K562 (cell line): ENCODE measurements around the gene ITGAL. TPM values are rescaled to one million over a fixed set of nuclear protein-coding genes. Genes with fewer than 3 reads are reported as not detected.
A peak's percentile ranks its signal among the peaks of the same experiment; 100 is the strongest.

Experiments
- ARID2 ChIP-seq: fragments of 450-650 bp; IDR thresholded peaks from 2 replicates; pipeline ENCODE4 v1.6.1; 2017; ENCODE audit warnings: antibody characterized with exemption, mild to moderate bottlenecking
- CCNT2 ChIP-seq: IDR thresholded peaks from 2 replicates; pipeline ENCODE4 v1.6.1; 2011; ENCODE audit warnings: borderline replicate concordance, low read depth, mild to moderate bottlenecking, moderate library complexity, mixed read lengths, low read length; ENCODE audit not compliant: insufficient read length; ENCODE audit errors: extremely low read depth
- DIDO1 ChIP-seq: fragments of 450-650 bp; IDR thresholded peaks from 2 replicates; pipeline ENCODE4 v1.6.1; 2016; ENCODE audit warnings: low read depth, missing biosample characterization, missing genetic modification characterization
- KLF13 ChIP-seq: fragments of 450-650 bp; IDR thresholded peaks from 2 replicates; pipeline ENCODE4 v1.6.1; 2016; ENCODE audit warnings: missing genetic modification characterization, low read depth, mild to moderate bottlenecking, missing compliant biosample characterization, moderate library complexity, borderline replicate concordance
- MAFF ChIP-seq: IDR thresholded peaks from 2 replicates; pipeline ENCODE4 v1.6.1; 2012; ENCODE audit warnings: low read length, improper control_type of control experiment
- RBM34 ChIP-seq: fragments of 200-400 bp; formaldehyde crosslinking; IDR thresholded peaks from 2 replicates; pipeline ENCODE4 v1.6.1; 2018; ENCODE audit warnings: low read length, borderline replicate concordance; ENCODE audit not compliant: insufficient read depth
- TAL1 ChIP-seq: fragments of 450-650 bp; IDR thresholded peaks from 2 replicates; pipeline ENCODE4 v1.6.1; 2016; ENCODE audit warnings: mild to moderate bottlenecking
- TFAP4 ChIP-seq: sonication (generic); formaldehyde crosslinking; IDR thresholded peaks from 2 replicates; pipeline ENCODE4 v1.8.0; 2022; ENCODE audit warnings: missing genetic modification reagents, mild to moderate bottlenecking, moderate library complexity, borderline replicate concordance
- TSC22D4 ChIP-seq: fragments of 450-650 bp; IDR thresholded peaks from 2 replicates; pipeline ENCODE4 v1.6.1; 2016; ENCODE audit warnings: missing genetic modification characterization, missing biosample characterization, control low read depth
- ZNF12 ChIP-seq: sonication (generic); formaldehyde crosslinking; IDR thresholded peaks from 2 replicates; pipeline ENCODE4 v1.4.0; 2020; ENCODE audit warnings: mild to moderate bottlenecking, missing genetic modification reagents
- ZNF347 ChIP-seq: fragments of 450-650 bp; formaldehyde crosslinking; IDR thresholded peaks from 2 replicates; pipeline ENCODE4 v1.4.0; 2020; ENCODE audit warnings: low read depth, mild to moderate bottlenecking, moderate library complexity
- ZNF561 ChIP-seq: fragments of 450-650 bp; formaldehyde crosslinking; conservative IDR thresholded peaks from 2 replicates; pipeline ENCODE4 v1.4.0; 2020; ENCODE audit warnings: mild to moderate bottlenecking, moderate library complexity
- ZSCAN32 ChIP-seq: fragments of 450-650 bp; formaldehyde crosslinking; IDR thresholded peaks from 2 replicates; pipeline ENCODE4 v1.4.0; 2020; ENCODE audit warnings: mild to moderate bottlenecking, moderate library complexity
- polyA plus RNA-seq, 8 experiments: library from polyadenylated mRNA; depleted of rRNA in 4 of 8; stranded (reverse) in 5 of 8; unstranded in 3 of 8; fragments of >200 nt; fragmentation: Nextera tagmentation in 2 of 8; fragmentation: Illumina TruSeq in 1 of 8; extraction: Ambion mirVana in 2 of 8; extraction: Trizol in 1 of 8; gene quantifications; 2 replicates each; pipeline versions ENCODE4 v1.2.1 to v1.2.3, GENCODE V29; 2011 to 2014; ENCODE audit warnings: inconsistent platforms in 1 of 8, missing spikeins in 1 of 8
- total RNA-seq, 7 experiments: library from RNA; depleted of rRNA in 6 of 7; stranded (reverse); fragments of >200 nt in 6 of 7; fragmentation: Illumina TruSeq in 2 of 7; extraction: Trizol in 2 of 7; gene quantifications; 2 replicates each; pipeline versions ENCODE4 v1.2.1 to v1.2.3, GENCODE V29; 2011 to 2021; ENCODE audit warnings: low replicate concordance in 1 of 7
- TF ChIP-seq, protein P1 (sequence below): fragments of 250-450 bp; sonication (Bioruptor Pico); IDR thresholded peaks from 2 replicates; pipeline ENCODE4 v1.8.0; 2021; ENCODE audit warnings: moderate library complexity, mild to moderate bottlenecking, inconsistent platforms
- TF ChIP-seq, protein P2 (sequence below): sonication (generic); formaldehyde crosslinking; IDR thresholded peaks from 2 replicates; pipeline ENCODE4 v1.8.1; 2023; ENCODE audit warnings: mild to moderate bottlenecking, missing genetic modification reagents
- TF ChIP-seq, protein P3 (sequence below): IDR thresholded peaks from 3 replicates; pipeline ENCODE4 v1.6.1; 2011; ENCODE audit warnings: borderline replicate concordance, mild to moderate bottlenecking; ENCODE audit not compliant: insufficient read length, insufficient read depth

ITGAL gene
- total and polyA plus RNA-seq, 9 of the 15 experiments (the other 6 are each of a cell fraction or from before 2014, with no cell fraction given), result 0.01 to 0.53 TPM; not detected in 7

DNA sequence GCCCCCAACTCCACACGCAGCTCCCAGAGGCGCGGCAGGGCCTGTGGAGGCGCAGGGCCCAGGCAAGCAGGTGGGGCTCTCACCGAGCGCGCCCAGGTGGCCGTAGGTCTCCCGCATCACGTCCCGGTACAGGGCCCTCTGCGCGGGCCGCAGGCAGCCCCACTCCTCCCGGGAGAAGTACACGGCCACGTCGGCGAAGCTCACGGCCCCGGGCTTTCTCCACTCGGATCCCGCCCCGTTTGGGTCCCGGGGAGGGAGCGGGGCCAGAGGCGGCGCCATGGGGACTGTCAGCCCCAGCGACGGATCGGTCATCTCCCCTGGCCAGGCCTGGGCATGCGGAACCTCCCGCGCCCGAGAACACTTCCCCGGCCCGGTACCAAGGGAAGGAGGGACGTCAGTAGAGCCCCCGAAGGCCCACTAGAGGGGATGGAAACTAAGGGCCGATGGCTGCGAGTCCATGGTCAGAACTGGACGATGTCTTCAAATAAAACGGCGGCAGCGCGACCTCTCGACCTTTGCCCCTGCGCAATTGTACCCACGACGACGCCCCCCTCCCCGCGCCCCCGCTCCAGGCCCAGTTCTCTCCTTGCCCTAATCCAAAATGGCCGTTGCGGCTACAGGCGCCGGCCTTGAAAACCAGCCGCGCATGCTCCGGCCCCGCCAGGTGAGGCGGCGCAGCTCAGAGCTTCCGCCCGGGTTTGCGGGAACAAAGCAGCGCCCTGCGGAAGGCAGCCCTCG is 62.0 kb downstream of the ITGAL start, which contains the start of gene ZNF747 (continued):
- TF ChIP-seq DIDO1 (tag) (peak; percentile 76; the same call in 1 of the 2 replicates), RBM34 (no peak), KLF13 (tag) (no peak), MAFF (no peak), ZNF12 (CRISPR knock-in tag) (no peak), TAL1 (no peak), ZNF561 (CRISPR knock-in tag) (no peak), CCNT2 (peak; percentile 13), TFAP4 (CRISPR knock-in tag) (peak; percentile 87), ARID2 (no peak), ZSCAN32 (CRISPR knock-in tag) (no peak), TSC22D4 (tag) (no peak), ZNF347 (no peak)
- TF ChIP-seq, protein P1, sequence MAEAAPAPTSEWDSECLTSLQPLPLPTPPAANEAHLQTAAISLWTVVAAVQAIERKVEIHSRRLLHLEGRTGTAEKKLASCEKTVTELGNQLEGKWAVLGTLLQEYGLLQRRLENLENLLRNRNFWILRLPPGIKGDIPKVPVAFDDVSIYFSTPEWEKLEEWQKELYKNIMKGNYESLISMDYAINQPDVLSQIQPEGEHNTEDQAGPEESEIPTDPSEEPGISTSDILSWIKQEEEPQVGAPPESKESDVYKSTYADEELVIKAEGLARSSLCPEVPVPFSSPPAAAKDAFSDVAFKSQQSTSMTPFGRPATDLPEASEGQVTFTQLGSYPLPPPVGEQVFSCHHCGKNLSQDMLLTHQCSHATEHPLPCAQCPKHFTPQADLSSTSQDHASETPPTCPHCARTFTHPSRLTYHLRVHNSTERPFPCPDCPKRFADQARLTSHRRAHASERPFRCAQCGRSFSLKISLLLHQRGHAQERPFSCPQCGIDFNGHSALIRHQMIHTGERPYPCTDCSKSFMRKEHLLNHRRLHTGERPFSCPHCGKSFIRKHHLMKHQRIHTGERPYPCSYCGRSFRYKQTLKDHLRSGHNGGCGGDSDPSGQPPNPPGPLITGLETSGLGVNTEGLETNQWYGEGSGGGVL, result no peak
- TF ChIP-seq, protein P2, sequence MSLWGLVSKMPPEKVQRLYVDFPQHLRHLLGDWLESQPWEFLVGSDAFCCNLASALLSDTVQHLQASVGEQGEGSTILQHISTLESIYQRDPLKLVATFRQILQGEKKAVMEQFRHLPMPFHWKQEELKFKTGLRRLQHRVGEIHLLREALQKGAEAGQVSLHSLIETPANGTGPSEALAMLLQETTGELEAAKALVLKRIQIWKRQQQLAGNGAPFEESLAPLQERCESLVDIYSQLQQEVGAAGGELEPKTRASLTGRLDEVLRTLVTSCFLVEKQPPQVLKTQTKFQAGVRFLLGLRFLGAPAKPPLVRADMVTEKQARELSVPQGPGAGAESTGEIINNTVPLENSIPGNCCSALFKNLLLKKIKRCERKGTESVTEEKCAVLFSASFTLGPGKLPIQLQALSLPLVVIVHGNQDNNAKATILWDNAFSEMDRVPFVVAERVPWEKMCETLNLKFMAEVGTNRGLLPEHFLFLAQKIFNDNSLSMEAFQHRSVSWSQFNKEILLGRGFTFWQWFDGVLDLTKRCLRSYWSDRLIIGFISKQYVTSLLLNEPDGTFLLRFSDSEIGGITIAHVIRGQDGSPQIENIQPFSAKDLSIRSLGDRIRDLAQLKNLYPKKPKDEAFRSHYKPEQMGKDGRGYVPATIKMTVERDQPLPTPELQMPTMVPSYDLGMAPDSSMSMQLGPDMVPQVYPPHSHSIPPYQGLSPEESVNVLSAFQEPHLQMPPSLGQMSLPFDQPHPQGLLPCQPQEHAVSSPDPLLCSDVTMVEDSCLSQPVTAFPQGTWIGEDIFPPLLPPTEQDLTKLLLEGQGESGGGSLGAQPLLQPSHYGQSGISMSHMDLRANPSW, result no peak
- TF ChIP-seq, protein P3, sequence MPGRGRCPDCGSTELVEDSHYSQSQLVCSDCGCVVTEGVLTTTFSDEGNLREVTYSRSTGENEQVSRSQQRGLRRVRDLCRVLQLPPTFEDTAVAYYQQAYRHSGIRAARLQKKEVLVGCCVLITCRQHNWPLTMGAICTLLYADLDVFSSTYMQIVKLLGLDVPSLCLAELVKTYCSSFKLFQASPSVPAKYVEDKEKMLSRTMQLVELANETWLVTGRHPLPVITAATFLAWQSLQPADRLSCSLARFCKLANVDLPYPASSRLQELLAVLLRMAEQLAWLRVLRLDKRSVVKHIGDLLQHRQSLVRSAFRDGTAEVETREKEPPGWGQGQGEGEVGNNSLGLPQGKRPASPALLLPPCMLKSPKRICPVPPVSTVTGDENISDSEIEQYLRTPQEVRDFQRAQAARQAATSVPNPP, result no peak
